Measurements from ENCODE around the gene RPP40.
"Not testable (repeated sequence)": the region's sequence is repeated elsewhere in the genome, so short reads cannot be mapped to it uniquely, and the experiment has no call there.

Gene RPP40

GRCh38 chr6:5003604-5004372 lies at the start of gene RPP40:
Gene RPP40, minus strand, starts transcription at chr6:5004037. Its CDS starts 35 bp downstream, at chr6:5004002.
- DNase-seq = peak; percentile 99

- DNase-seq = no peak
Observed at GRCh38 chr6:5053038-5053437, 49.2 kb upstream of the RPP40 start.

GRCh38 chr6:5051394-5051793 lies 47.6 kb upstream of the RPP40 start:
- DNase-seq = no peak

- no peak for DNase-seq
Observed at GRCh38 chr6:5050009-5050408, 46.2 kb upstream of the RPP40 start.

GRCh38 chr6:5046430-5046829 lies 42.6 kb upstream of the RPP40 start:
- DNase-seq = no peak

GRCh38 chr6:5045416-5045815 lies 41.6 kb upstream of the RPP40 start:
- DNase-seq = no peak

GRCh38 chr6:5044866-5045265 lies 41.0 kb upstream of the RPP40 start:
- no peak for DNase-seq

- DNase-seq = no peak
Observed at GRCh38 chr6:5042436-5042835, 38.6 kb upstream of the RPP40 start.

- no peak for DNase-seq
Observed at GRCh38 chr6:5041955-5042354, 38.1 kb upstream of the RPP40 start.

- no peak for DNase-seq
Observed at GRCh38 chr6:5036269-5036668, 32.4 kb upstream of the RPP40 start.

- no peak for DNase-seq
Observed at GRCh38 chr6:5034736-5035135, 30.9 kb upstream of the RPP40 start.

- DNase-seq = no peak
Observed at GRCh38 chr6:5034328-5034727, 30.5 kb upstream of the RPP40 start.

- DNase-seq = not testable (repeated sequence)
Observed at GRCh38 chr6:5033214-5033904, 29.5 kb upstream of the RPP40 start.

- DNase-seq = not testable (repeated sequence)
Observed at GRCh38 chr6:5032706-5033105, 28.9 kb upstream of the RPP40 start.

GRCh38 chr6:5031150-5031549 lies 27.3 kb upstream of the RPP40 start:
- no peak for DNase-seq

- peak; percentile 81 for DNase-seq
Observed at GRCh38 chr6:5030596-5031136, 26.8 kb upstream of the RPP40 start.

GRCh38 chr6:5029609-5030008 lies 25.8 kb upstream of the RPP40 start:
- DNase-seq = no peak

- no peak for DNase-seq
Observed at GRCh38 chr6:5028921-5029320, 25.1 kb upstream of the RPP40 start.

- DNase-seq = no peak
Observed at GRCh38 chr6:5028301-5028700, 24.5 kb upstream of the RPP40 start.

- no peak for DNase-seq
Observed at GRCh38 chr6:5025911-5026819, 22.3 kb upstream of the RPP40 start.

GRCh38 chr6:5023923-5024322 lies 20.1 kb upstream of the RPP40 start:
- DNase-seq = no peak

- no peak for DNase-seq
Observed at GRCh38 chr6:5020142-5020541, 16.3 kb upstream of the RPP40 start.

GRCh38 chr6:5014072-5014561 lies 10.3 kb upstream of the RPP40 start:
- DNase-seq = no peak
